ENCODE results near the gene PITX1.
A peak's percentile ranks its signal among the peaks of the same experiment; 100 is the strongest.
"Not testable (repeated sequence)": the region's sequence is repeated elsewhere in the genome, so short reads cannot be mapped to it uniquely, and the experiment has no call there.

The PITX1 gene

GRCh38 chr5:135033901-135034235, at the start of gene PITX1:
PITX1 (minus strand) TSS chr5:135034228; CDS start chr5:135033881, 347 bp downstream.
- peaks cover 28% of the 10 kb centered on the region for H3K4me1 Mint-ChIP-seq

DNA sequence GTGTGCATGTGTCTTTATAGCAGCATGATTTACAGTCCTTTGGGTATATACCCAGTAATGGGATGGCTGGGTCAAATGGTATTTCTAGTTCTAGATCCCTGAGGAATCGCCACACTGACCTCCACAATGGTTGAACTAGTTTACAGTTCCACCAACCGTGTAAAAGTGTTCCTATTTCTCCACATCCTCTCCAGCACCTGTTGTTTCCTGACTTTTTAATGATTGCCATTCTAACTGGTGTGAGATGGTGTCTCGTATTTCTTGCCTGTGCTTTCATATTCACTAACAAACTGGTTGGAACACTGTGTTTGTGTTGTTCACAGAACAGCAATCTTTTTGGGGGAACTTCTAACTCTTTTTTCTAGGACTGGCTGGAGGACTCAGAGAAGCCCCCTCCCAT, 49.3 kb upstream of the PITX1 start:
- DNase-seq (ENCODE audit: low spot score in 2 of 2); H3K4me3 Mint-ChIP-seq; H3K4me1 Mint-ChIP-seq; H3K36me3 Mint-ChIP-seq; H3K27ac Mint-ChIP-seq; ATAC-seq (ENCODE audit: low read depth): not testable (repeated sequence)
- peaks cover 12% of the 10 kb centered on the region for H3K9me3 Mint-ChIP-seq
- peaks cover 18% of the 10 kb centered on the region for H3K27me3 Mint-ChIP-seq

More at GRCh38 chr5:135033901-135034235, at the start of gene PITX1:
- peaks cover 7% of the 10 kb centered on the region for H3K9me3 Mint-ChIP-seq
- peaks cover 6% of the 10 kb centered on the region for H3K36me3 Mint-ChIP-seq
- peak within 1 kb of the TSS; percentile 90 for H3K4me3 Mint-ChIP-seq
- H3K27ac Mint-ChIP-seq: peak within 1 kb of the TSS; percentile 56
- DNase-seq (ENCODE audit: low spot score in 2 of 2): no peak
- ATAC-seq (ENCODE audit: low read depth): peak; percentile 40
- peaks cover 45% of the 10 kb centered on the region for H3K27me3 Mint-ChIP-seq

GRCh38 chr5:135081240-135081639, 47.2 kb upstream of the PITX1 start:
- peaks cover 5% of the 10 kb centered on the region for H3K27me3 Mint-ChIP-seq
- H3K27ac Mint-ChIP-seq: no peak overlapping the region
- H3K4me1 Mint-ChIP-seq: no peaks in the 10 kb centered on the region
- peaks cover 12% of the 10 kb centered on the region for H3K9me3 Mint-ChIP-seq
- no peaks in the 10 kb centered on the region for H3K36me3 Mint-ChIP-seq
- DNase-seq (ENCODE audit: low spot score in 2 of 2) (no peak), ATAC-seq (ENCODE audit: low read depth) (no peak)
- H3K4me3 Mint-ChIP-seq: no peak overlapping the region

- H3K4me1 Mint-ChIP-seq: no peaks in the 10 kb centered on the region
- H3K4me3 Mint-ChIP-seq: no peak overlapping the region
- no peak for ATAC-seq (ENCODE audit: low read depth)
- no peaks in the 10 kb centered on the region for H3K36me3 Mint-ChIP-seq
- peaks cover 3% of the 10 kb centered on the region for H3K27me3 Mint-ChIP-seq
- H3K27ac Mint-ChIP-seq: no peak overlapping the region
- no peak for DNase-seq (ENCODE audit: low spot score in 2 of 2)
- H3K9me3 Mint-ChIP-seq: peaks cover 12% of the 10 kb centered on the region
Observed at GRCh38 chr5:135079760-135080159, 45.7 kb upstream of the PITX1 start.

DNA sequence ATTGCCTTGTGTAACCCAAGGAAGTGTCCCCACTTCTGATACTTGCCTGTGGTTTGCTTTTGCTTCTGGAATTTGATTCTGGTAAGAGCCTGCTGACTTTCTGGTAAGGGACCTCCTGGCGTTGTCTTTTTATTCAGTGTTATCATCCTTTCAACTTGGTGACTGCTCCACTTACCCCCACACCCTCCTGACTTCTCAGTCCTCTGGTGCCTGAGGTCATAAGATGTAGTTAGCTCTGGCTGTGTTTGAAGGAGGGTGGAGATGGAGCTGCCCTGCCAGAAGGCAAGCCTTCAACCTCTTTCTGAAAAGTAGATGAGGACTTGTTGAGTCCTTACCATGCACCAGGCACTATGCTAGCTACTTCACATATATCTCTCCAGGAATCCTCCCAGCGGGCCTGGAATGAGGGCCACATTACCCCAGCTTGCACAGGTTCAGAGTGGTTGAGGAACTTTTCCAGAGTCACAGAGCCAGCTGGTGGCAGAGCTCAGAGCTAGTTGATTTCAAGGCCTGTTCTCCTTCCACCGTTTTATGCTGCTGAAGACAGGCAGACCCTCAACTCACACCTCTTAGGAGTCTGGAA, 45.2 kb upstream of the PITX1 start:
- H3K4me1 Mint-ChIP-seq: no peaks in the 10 kb centered on the region
- no peak overlapping the region for H3K4me3 Mint-ChIP-seq
- no peak for DNase-seq (ENCODE audit: low spot score in 2 of 2)
- H3K36me3 Mint-ChIP-seq: no peaks in the 10 kb centered on the region
- H3K27me3 Mint-ChIP-seq: peaks cover 3% of the 10 kb centered on the region
- H3K27ac Mint-ChIP-seq: no peak overlapping the region
- ATAC-seq (ENCODE audit: low read depth): no peak
- peaks cover 12% of the 10 kb centered on the region for H3K9me3 Mint-ChIP-seq

DNA sequence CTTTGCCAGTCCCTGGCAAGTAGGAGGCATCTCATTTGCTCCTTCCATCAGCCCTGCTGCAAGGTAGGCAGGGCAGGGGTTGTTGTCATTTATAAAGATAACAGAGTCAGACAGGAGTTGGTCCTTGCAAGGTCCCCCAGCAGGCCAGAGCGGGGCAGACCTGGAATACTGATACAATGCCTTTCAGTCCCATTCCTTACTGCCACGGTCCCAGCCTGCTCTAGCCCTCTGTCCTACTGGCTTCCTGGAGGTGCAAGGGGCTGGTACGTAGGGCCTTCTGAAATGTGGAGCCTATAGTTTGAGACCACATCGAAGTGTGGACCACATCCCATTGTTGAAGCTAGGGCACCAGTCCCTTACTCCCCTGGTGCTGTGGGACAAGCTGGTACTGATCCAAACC, 42.8 kb upstream of the PITX1 start:
- ATAC-seq (ENCODE audit: low read depth) (no peak), DNase-seq (ENCODE audit: low spot score in 2 of 2) (no peak)
- H3K4me1 Mint-ChIP-seq: no peaks in the 10 kb centered on the region
- peaks cover 8% of the 10 kb centered on the region for H3K9me3 Mint-ChIP-seq
- H3K4me3 Mint-ChIP-seq: no peak overlapping the region
- H3K27ac Mint-ChIP-seq: no peak overlapping the region
- peaks cover 3% of the 10 kb centered on the region for H3K27me3 Mint-ChIP-seq
- H3K36me3 Mint-ChIP-seq: no peaks in the 10 kb centered on the region

- Mint-ChIP-seq H3K36me3 (no peaks in the 10 kb centered on the region), H3K9me3 (peaks cover 4% of the 10 kb centered on the region), H3K4me1 (no peaks in the 10 kb centered on the region), H3K27me3 (peaks cover 3% of the 10 kb centered on the region), H3K27ac (no peak overlapping the region), H3K4me3 (no peak overlapping the region)
- no peak for DNase-seq (ENCODE audit: low spot score in 2 of 2)
- ATAC-seq (ENCODE audit: low read depth): no peak
Observed at GRCh38 chr5:135076051-135076491, 42.0 kb upstream of the PITX1 start.

GRCh38 chr5:135075621-135076020, 41.6 kb upstream of the PITX1 start:
- Mint-ChIP-seq H3K4me1 (no peaks in the 10 kb centered on the region), H3K4me3 (no peak overlapping the region), H3K27me3 (no peaks in the 10 kb centered on the region), H3K36me3 (no peaks in the 10 kb centered on the region), H3K27ac (no peak overlapping the region), H3K9me3 (no peaks in the 10 kb centered on the region)
- ATAC-seq (ENCODE audit: low read depth): no peak
- DNase-seq (ENCODE audit: low spot score in 2 of 2): no peak

DNA sequence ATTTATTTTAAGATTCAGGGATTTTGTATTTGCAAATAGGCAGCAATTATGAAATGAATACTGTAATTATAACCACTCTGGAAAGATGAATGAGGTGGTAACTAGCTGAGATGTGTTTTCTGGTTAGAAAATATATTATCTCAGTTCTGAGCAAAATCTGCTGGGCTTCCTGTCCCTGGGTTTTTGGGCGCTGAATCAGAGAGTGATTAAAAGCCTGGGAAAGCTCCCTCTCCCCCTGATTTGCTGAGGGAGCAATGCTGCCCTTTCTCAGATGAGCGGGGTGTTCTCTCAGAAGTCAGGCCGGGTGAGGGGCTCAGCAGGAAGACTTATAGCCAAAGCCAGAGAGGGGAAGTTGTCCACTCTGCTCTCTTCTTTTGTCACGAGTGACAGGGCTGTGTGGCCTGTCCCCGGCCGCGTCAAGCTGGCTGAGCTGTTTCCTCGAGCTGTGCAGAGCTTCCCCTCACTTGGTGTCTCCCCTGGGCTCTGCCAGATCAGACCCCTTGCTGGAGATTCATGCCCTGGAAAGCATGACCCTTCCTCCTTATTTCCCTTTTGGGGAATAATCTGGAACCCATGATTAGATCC, 39.8 kb upstream of the PITX1 start:
- ATAC-seq (ENCODE audit: low read depth) (no peak), DNase-seq (ENCODE audit: low spot score in 2 of 2) (no peak)
- H3K27me3 Mint-ChIP-seq: no peaks in the 10 kb centered on the region
- H3K9me3 Mint-ChIP-seq: no peaks in the 10 kb centered on the region
- H3K4me1 Mint-ChIP-seq: no peaks in the 10 kb centered on the region
- no peak overlapping the region for H3K4me3 Mint-ChIP-seq
- no peak overlapping the region for H3K27ac Mint-ChIP-seq
- no peaks in the 10 kb centered on the region for H3K36me3 Mint-ChIP-seq

- H3K27ac Mint-ChIP-seq: no peak overlapping the region
- ATAC-seq (ENCODE audit: low read depth) (no peak), DNase-seq (ENCODE audit: low spot score in 2 of 2) (no peak)
- no peaks in the 10 kb centered on the region for H3K4me1 Mint-ChIP-seq
- no peaks in the 10 kb centered on the region for H3K27me3 Mint-ChIP-seq
- no peaks in the 10 kb centered on the region for H3K9me3 Mint-ChIP-seq
- no peaks in the 10 kb centered on the region for H3K36me3 Mint-ChIP-seq
- no peak overlapping the region for H3K4me3 Mint-ChIP-seq
Observed at GRCh38 chr5:135072387-135073281, 38.6 kb upstream of the PITX1 start.

DNA sequence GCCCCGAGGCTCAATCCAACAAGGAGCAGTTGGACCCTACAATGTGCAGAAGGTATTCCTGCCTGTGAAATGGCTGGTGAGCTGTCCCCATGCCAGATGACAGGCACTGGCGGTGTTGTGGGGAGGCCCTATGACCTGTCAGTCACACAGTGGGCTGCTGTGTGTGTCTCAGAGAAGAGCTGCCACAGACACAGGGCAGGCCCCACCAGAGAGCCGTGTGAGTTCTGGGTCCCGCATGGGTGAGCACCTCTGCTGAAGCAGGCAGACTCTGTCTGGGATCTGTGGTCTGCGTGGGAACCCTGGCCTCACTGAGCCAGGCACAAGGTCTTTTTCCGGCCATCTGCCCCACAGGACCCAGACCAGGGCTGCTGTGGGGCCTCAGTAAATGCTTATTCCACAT, 37.3 kb upstream of the PITX1 start:
- H3K9me3 Mint-ChIP-seq: no peaks in the 10 kb centered on the region
- no peaks in the 10 kb centered on the region for H3K36me3 Mint-ChIP-seq
- no peak for DNase-seq (ENCODE audit: low spot score in 2 of 2)
- H3K4me3 Mint-ChIP-seq: no peak overlapping the region
- H3K27ac Mint-ChIP-seq: no peak overlapping the region
- no peaks in the 10 kb centered on the region for H3K27me3 Mint-ChIP-seq
- no peak for ATAC-seq (ENCODE audit: low read depth)
- H3K4me1 Mint-ChIP-seq: no peaks in the 10 kb centered on the region

DNA sequence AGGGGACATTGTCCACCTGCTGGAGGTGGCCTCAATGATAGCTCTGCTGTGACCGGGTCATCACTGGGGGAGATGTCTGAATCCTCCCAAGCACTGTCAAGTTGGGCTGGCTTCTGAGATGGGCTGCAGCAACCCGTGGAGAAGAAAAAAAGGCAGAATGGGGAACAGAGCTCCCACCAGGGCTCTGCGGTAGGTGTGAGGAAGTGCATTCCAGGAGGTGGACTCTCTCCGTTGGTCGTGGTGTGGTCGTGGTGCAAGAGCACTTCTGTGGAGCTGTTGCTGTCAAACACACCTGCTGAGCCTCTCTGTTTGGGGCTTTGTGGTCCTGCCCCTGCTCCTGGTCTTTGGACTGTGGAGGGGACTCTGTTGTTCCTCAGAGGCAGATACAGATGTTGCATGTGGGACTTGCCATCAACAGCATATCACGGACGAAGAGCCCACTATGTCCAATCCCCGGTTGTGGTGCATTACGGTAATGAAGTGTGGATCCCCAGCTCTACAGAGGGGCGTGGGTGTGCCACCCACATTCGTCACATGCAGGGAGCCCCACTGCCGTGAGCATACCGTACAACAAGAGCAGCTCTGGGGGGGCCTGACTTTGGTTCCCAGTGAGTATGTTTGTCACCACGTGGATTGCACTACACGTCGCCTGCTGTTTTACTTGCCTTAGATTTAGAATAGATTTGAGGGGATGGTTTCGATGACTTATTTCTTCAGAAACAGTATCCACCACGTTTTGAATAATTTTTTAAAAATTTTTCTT, 36.0 kb upstream of the PITX1 start:
- no peaks in the 10 kb centered on the region for H3K9me3 Mint-ChIP-seq
- DNase-seq (ENCODE audit: low spot score in 2 of 2): no peak
- no peaks in the 10 kb centered on the region for H3K36me3 Mint-ChIP-seq
- H3K27me3 Mint-ChIP-seq: no peaks in the 10 kb centered on the region
- H3K4me1 Mint-ChIP-seq: no peaks in the 10 kb centered on the region
- no peak overlapping the region for H3K4me3 Mint-ChIP-seq
- no peak for ATAC-seq (ENCODE audit: low read depth)
- no peak overlapping the region for H3K27ac Mint-ChIP-seq

DNA sequence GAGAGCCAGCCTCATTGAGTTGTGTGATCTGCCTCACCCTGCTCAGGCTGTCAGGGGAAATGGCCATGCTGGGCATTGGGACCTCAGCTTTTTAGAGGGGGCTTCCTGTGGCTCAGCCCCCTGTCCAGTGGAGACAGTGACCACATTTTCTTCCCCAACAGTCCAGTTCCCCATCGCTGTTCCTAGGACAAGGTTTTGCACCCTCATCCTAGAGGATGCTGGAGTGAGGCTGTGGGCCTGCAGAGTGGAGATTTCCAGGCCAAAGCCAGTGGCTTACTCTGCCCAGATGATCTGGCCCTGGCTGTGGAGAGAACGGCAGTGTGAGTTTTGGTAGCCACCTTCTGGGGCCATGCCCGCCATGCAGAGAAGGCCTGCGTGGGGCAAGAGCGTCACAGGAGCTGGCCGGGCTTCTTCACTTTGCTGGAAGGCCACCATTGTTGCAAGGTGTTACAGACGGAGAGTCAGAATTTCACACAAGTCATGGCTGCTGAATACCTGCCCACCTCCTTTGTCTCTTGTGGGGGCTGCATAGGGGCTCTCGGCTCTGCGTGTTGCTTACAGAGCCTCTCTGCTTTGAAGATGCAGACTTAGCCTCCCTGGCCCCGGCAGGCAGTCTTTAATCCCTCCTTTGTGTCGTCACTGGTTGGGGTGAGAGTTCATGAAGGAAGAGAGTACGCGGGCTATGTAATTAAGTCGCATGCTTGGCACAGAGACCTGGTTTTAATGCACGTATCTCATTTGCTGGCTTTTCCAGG, 35.2 kb upstream of the PITX1 start:
- no peaks in the 10 kb centered on the region for H3K9me3 Mint-ChIP-seq
- H3K4me1 Mint-ChIP-seq: no peaks in the 10 kb centered on the region
- ATAC-seq (ENCODE audit: low read depth) (no peak), DNase-seq (ENCODE audit: low spot score in 2 of 2) (no peak)
- H3K36me3 Mint-ChIP-seq: no peaks in the 10 kb centered on the region
- no peak overlapping the region for H3K27ac Mint-ChIP-seq
- no peak overlapping the region for H3K4me3 Mint-ChIP-seq
- H3K27me3 Mint-ChIP-seq: peaks cover under 1% of the 10 kb centered on the region

All from memory B cell (primary cell).